Stimulated activated naive CD4-positive, alpha-beta T cell (primary cell): ENCODE measurements around the gene SSR4.
A peak's percentile ranks its signal among the peaks of the same experiment; 100 is the strongest.

Experiments
- DNase-seq, 6 experiments: peaks; one replicate each; lab custom pipeline; 2025; lab: John Stamatoyannopoulos, UW

SSR4 gene

GRCh38 chrX:153781428-153782047 lies 12.9 kb upstream of the SSR4 start:
- DNase-seq = no peak

GRCh38 chrX:153782313-153782712 lies 12.2 kb upstream of the SSR4 start:
- no peak for DNase-seq

- DNase-seq = no peak
Observed at GRCh38 chrX:153782871-153783270, 11.6 kb upstream of the SSR4 start.

GRCh38 chrX:153783378-153784013 lies 11.0 kb upstream of the SSR4 start:
- DNase-seq = no peak

GRCh38 chrX:153784325-153784967 lies 10.0 kb upstream of the SSR4 start:
- DNase-seq = no peak

GRCh38 chrX:153786669-153787068 lies 7.8 kb upstream of the SSR4 start:
- DNase-seq = no peak

GRCh38 chrX:153789654-153790053 lies 4.8 kb upstream of the SSR4 start:
- DNase-seq = no peak

GRCh38 chrX:153791104-153791852 lies 3.2 kb upstream of the SSR4 start:
- no peak for DNase-seq

GRCh38 chrX:153792368-153792767 lies 2.1 kb upstream of the SSR4 start:
- no peak for DNase-seq

- no peak for DNase-seq
Observed at GRCh38 chrX:153793291-153793690, 1.2 kb upstream of the SSR4 start.

GRCh38 chrX:153794897-153795816 lies 689 bp downstream of the SSR4 start:
- DNase-seq = peak in 2 of 6 experiments; percentile 25 to 46

GRCh38 chrX:153797415-153798015 lies 3.0 kb downstream of the SSR4 start:
- no peak for DNase-seq

- DNase-seq = no peak
Observed at GRCh38 chrX:153799326-153799725, 4.9 kb downstream of the SSR4 start.

GRCh38 chrX:153800177-153800722 lies 5.8 kb downstream of the SSR4 start:
- no peak for DNase-seq

GRCh38 chrX:153800746-153801145 lies 6.3 kb downstream of the SSR4 start:
- DNase-seq = no peak

- no peak for DNase-seq
Observed at GRCh38 chrX:153801669-153802068, 7.2 kb downstream of the SSR4 start.

- no peak for DNase-seq
Observed at GRCh38 chrX:153802513-153803045, 8.1 kb downstream of the SSR4 start.

- no peak for DNase-seq
Observed at GRCh38 chrX:153803211-153804099, 9.0 kb downstream of the SSR4 start.

- DNase-seq = no peak
Observed at GRCh38 chrX:153804100-153804595, 9.7 kb downstream of the SSR4 start.
